Mesodermal cell (in vitro differentiated cells): ENCODE data around the gene RANBP10.

Experiments
- H3K27ac ChIP-seq: 2 replicates; pipeline ENCODE4 v1.7.0; 2013; ENCODE audit warnings: mild to moderate bottlenecking, low read depth, low read length, moderate library complexity; ENCODE audit not compliant: severe bottlenecking
- H3K36me3 ChIP-seq: 2 replicates; pipeline ENCODE4 v1.7.1; 2013; ENCODE audit warnings: mild to moderate bottlenecking, low read length, moderate library complexity; ENCODE audit not compliant: control insufficient read depth, insufficient read depth
- H3K4me1 ChIP-seq: one replicate; pipeline ENCODE4 v1.7.1; 2013; ENCODE audit warnings: mild to moderate bottlenecking, low read length; ENCODE audit not compliant: insufficient read depth, control insufficient read depth, poor library complexity, severe bottlenecking
- H3K4me3 ChIP-seq: 2 replicates; pipeline ENCODE4 v1.7.0; 2013; ENCODE audit warnings: low read length, control low read depth, mild to moderate bottlenecking; ENCODE audit not compliant: insufficient read depth, poor library complexity, severe bottlenecking; ENCODE audit errors: extremely low read depth
- H3K9me3 ChIP-seq: 2 replicates; pipeline ENCODE4 v1.7.1; 2013; ENCODE audit warnings: mild to moderate bottlenecking, low read length, moderate library complexity; ENCODE audit not compliant: control insufficient read depth
- WGBS, 2 experiments: methylation state at CpG; one replicate each; pipeline ENCODE4 v1.1.5; 2013; ENCODE audit warnings: missing lambda C conversion rate in 2 of 2; ENCODE audit not compliant: insufficient coverage in 2 of 2; 5-methylcytosine and 5-hydroxymethylcytosine counted together

The RANBP10 gene

DNA sequence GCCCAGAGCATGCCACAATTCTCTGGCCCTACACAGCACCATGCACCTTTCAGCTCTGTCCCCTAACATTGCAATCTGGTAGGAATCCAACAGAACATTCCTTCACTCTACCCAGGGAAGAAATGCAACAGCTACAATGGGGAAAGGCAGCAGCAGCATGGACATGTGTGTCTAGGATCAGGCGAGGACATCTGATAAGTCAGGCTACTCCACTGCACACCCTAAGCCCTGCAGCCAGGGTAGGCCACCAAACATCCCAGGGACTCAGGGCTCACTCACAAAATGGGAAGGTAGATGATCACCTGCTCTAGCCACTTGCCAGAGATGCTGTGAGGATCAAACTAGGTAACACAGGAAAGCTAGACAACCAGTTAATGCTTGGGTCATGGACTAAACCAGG is 5.1 kb downstream of the RANBP10 start:
- no peak overlapping the region for H3K27ac ChIP-seq
- 63 to 100% methylated on average over 1 of the region's 1 CpG for WGBS, 2 experiments
- H3K4me1 ChIP-seq: no peaks in the 10 kb centered on the region

DNA sequence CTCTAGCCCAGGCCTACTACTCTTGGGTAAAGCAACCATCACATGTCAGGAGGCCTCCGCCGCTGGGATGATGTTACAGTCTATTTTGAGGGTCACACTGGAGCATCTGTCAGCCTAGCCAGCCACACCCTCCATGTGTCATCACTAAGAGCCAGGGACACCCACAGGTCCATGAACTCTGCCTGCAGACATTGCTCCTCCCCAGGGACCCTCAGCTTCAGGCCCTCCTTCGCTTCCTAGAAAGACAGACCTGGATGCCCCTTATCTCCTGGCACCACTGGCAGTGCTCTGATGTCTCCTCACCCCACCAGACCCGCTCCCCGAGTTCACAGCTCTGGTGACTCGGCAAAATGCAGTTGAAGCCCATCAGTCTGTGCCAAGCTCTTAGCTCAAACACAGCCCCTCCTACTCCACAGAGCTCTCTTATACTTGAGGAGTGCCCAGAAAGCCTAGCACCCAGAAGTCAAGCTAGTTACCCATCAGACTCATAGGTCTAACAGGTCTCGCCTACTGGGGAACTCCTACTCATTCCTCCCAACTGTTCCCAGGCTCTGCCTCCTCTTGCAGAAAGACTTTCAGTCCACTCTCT is 5.9 kb downstream of the RANBP10 start:
- 85 to 91% methylated on average over 7 of the region's 7 CpGs for WGBS, 2 experiments
- no peak overlapping the region for H3K27ac ChIP-seq
- no peaks in the 10 kb centered on the region for H3K9me3 ChIP-seq
- no peak overlapping the region for H3K4me3 ChIP-seq
- peaks cover 56% of the 10 kb centered on the region for H3K36me3 ChIP-seq
- no peaks in the 10 kb centered on the region for H3K4me1 ChIP-seq

More for the DNA sequence above, 5.1 kb downstream of the RANBP10 start:
- H3K4me3 ChIP-seq: no peak overlapping the region
- H3K9me3 ChIP-seq: no peaks in the 10 kb centered on the region
- H3K36me3 ChIP-seq: peaks cover 56% of the 10 kb centered on the region

DNA sequence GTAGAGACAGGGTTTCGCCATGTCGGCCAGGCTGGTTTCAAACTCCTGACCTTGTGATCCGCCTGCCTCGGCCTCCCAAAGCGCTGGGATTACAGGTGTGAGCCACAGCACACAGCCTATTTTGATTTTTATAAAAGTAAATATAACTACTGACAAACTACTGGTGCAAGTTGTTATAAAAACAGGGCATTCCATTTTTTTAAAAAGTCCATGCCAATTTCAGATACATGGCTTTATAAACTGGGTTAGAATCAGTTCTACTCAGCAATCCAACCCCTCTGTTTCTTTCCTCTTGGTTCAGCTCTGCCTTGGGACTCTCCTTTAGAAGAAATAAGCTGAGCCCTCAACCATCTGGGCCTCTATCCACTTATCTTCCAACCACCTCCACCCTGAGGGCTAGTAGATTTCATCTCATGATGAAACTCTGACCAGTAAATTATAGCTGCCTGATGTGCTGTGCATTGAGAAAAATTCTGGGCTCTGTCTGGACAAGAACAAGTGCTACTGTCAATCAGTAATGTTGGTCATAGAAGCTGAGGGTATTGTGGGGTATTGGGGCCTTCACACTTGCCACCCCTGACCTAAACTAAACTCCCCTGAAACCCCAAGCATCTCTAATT is 10.2 kb downstream of the RANBP10 start:
- Histone ChIP-seq H3K4me3 (no peak overlapping the region), H3K27ac (no peak overlapping the region), H3K9me3 (no peaks in the 10 kb centered on the region), H3K4me1 (no peaks in the 10 kb centered on the region), H3K36me3 (peaks cover 23% of the 10 kb centered on the region)
- 100% methylated on average over 2 of the region's 5 CpGs; no CpG with 5 or more reads in 1 of the 2 experiments for WGBS, 2 experiments

DNA sequence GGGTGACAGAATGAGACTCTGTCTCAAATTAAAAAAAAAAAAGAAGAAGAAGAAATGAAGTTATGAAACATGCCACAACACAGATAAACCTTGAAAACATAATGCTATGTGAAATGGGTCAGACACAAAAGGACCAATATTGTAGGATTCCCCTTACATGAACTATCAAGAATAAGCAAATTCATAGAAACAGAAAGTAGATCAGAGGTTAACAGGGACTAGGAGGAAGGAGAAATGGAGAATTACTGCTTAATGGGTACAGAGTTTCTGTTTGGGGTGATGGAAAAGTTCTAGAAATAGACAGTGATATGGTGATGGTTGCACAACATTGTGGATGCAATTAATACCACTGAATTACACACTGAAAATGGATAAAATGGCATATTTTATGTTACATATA is 16.3 kb downstream of the RANBP10 start:
- H3K4me3 ChIP-seq: no peak overlapping the region
- peaks cover 4% of the 10 kb centered on the region for H3K36me3 ChIP-seq
- H3K4me1 ChIP-seq: no peaks in the 10 kb centered on the region
- no peaks in the 10 kb centered on the region for H3K9me3 ChIP-seq
- no peak overlapping the region for H3K27ac ChIP-seq

DNA sequence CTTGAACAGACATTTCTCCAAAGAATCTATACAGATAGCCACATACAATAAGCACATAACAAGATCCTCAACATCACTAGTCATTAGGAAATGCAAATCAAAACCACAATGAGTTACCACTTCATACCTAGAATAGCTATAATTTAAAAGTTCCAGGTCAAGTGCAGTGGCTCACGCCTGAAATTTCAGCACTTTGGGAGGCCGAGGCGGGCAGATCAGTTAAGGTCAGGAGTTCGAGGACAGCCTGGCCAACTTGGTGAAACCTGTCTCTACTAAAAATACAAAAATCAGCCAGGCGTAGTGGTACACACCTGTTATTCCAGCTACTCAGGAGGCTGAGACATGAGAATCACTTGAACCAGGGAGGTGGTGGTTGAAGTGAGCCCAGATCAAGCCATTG is 19.9 kb downstream of the RANBP10 start:
- H3K9me3 ChIP-seq: no peaks in the 10 kb centered on the region
- no peaks in the 10 kb centered on the region for H3K4me1 ChIP-seq
- no peak overlapping the region for H3K27ac ChIP-seq
- H3K4me3 ChIP-seq: no peak overlapping the region
- 90 to 95% methylated on average over 3 to 4 of the region's 5 CpGs for WGBS, 2 experiments
- peaks cover 10% of the 10 kb centered on the region for H3K36me3 ChIP-seq

DNA sequence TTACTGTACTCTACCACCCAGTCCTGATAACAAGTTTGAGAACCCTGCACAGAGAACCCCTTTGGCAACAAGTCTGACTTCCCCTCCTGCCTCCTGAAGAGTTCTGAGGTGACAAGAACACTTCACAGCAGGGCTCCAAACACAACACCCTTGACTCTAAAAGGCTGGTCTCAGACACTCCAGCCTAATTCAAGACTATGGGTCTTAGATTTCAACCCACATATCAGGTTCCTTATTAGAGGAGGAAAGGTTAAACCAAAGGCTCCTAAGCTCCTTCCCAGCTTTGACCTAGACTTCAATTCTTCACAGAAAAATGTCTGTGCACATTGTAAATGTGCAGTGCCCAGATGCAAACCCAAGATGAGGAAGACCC is 23.0 kb downstream of the RANBP10 start:
- H3K27ac ChIP-seq: no peak overlapping the region
- no peaks in the 10 kb centered on the region for H3K9me3 ChIP-seq
- H3K36me3 ChIP-seq: peaks cover 15% of the 10 kb centered on the region
- H3K4me3 ChIP-seq: no peak overlapping the region
- no peaks in the 10 kb centered on the region for H3K4me1 ChIP-seq

DNA sequence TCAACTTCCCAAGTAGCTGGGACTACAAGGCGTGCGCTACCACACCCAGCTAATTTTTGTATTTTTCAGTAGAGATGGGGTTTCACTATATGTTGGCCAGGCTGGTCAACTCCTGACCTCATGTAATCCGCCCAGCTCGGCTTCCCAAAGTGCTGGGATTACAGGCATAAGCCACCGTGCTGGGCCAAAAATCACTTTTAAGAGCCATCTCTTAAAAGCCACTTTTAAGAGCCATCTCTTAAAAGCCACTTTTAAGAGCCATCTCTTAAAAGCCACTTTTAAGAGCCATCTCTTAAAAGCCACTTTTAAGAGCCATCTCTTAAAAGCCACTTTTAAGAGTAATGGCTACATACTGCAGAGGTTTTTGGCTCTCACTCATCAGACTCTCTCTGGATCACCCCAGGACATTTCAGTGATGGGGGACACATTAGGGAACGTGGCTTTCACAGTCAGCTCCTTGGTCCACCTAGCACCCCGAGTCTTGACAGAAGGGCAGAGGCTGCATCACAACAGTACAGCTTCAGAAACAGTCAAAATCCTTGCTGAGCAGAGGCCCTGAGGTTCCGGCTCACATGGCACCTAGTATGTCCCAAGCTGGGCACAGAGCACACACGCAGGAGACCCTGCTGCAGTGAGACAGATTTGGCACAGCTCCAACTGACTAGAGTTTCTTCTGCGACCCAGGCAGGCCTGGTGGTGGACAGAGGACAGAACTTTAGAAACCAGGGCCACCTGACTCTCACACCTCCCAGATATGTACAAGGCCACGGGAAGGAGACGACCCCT is 23.6 kb downstream of the RANBP10 start:
- H3K36me3 ChIP-seq: peaks cover 15% of the 10 kb centered on the region
- H3K4me3 ChIP-seq: no peak overlapping the region
- WGBS, 2 experiments: 87 to 92% methylated on average over 7 to 10 of the region's 12 CpGs
- no peaks in the 10 kb centered on the region for H3K4me1 ChIP-seq
- H3K27ac ChIP-seq: no peak overlapping the region
- no peaks in the 10 kb centered on the region for H3K9me3 ChIP-seq

DNA sequence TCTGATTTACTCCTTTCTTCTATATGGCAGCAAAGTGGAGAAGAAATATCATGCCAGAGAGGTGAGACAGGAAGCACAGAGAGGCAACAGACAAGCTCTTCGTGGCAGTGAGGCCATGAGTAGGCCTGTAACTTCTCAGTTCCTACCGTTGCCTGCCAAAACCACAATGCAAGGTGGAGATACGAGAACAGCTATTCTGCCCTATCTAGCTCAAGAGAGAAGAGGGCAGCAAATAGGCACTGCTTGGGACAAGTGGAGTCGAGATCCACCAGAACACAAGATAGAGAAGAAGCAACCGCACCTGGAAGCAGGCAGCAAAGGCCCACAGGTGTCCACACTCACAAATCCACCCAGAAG is 24.8 kb downstream of the RANBP10 start:
- whole genome bisulfite sequencing, 2 experiments: 91 to 100% methylated on average over 4 to 5 of the region's 5 CpGs
- Histone ChIP-seq H3K4me1 (no peaks in the 10 kb centered on the region), H3K27ac (no peak overlapping the region), H3K9me3 (no peaks in the 10 kb centered on the region), H3K36me3 (peaks cover 15% of the 10 kb centered on the region), H3K4me3 (no peak overlapping the region)

DNA sequence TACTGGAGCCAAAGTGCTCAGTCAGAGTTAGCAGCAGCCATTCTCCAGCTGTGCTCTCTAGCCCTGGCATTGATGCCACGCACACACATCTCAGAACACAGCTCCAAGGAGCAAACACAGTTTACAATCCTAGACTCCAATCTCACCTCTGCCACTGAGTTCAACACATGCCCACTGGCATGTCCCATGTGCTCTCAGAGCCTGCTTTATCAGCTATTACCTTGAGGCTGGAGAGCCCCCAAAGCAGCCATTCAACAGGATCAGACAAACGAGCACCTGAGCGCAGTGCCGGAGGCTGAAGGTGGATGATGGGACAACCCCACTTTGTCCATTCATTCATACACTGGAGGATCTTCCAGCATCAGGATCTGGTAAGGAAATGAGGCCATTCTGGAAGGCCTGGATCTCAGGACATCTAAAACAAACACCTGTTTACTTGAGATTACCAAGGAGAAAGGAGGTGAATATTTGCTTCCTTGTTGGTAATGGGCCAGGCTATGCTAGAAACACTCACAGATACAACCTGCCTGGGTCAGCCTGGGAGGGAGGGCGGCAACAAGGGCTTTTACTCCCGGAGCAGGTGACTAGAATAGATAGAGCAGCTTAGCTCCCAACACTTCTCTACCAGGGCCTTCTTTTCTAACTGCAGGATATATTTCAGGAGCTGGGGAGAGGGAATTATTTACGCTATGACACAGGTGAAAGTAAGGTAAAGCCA is 25.4 kb downstream of the RANBP10 start:
- 87 to 96% methylated on average over 3 to 4 of the region's 7 CpGs for WGBS, 2 experiments
- Histone ChIP-seq H3K4me1 (no peaks in the 10 kb centered on the region), H3K4me3 (no peak overlapping the region), H3K27ac (no peak overlapping the region), H3K36me3 (peaks cover 15% of the 10 kb centered on the region), H3K9me3 (no peaks in the 10 kb centered on the region)

DNA sequence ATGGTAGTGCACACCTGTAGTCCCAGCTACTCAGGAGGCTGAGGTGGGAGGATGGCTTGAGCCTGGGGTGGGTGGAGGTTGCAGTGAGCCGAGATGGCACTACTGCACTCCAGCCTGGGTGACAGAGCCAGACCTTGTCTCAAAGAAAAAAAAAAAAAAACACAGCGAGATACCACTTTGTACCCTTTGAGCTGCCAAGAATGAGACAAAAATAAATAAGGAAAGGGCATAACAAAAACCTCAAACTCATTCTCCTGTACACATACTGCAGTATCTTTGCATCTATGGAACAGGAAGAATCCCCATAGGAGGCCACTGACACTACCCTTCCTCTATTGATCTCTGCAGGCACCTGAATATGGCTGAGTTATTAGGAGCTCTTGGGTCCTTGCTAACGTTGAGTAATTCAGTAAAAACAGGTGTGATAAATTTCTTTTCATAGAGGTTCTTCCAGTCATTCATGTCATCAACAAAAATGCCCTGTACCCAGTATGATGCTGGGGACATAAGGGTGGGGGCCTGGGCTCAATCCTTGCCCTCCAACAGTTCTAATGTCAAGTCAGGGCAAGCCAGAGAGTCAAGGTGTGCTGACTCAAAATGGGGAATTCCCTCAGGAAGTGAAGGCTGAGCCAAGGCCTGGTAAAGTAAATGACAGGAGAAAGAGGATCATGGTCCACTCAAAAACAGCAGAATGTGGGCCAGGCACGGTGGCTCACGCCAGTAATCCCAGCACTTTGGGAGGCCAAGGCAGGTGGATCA is 26.9 kb downstream of the RANBP10 start:
- H3K4me3 ChIP-seq: no peak overlapping the region
- peaks cover 9% of the 10 kb centered on the region for H3K36me3 ChIP-seq
- H3K9me3 ChIP-seq: no peaks in the 10 kb centered on the region
- WGBS, 2 experiments: 94% methylated on average over 2 of the region's 5 CpGs; no CpG with 5 or more reads in 1 of the 2 experiments
- H3K27ac ChIP-seq: no peak overlapping the region
- no peaks in the 10 kb centered on the region for H3K4me1 ChIP-seq
